HL-60 (cell line): ENCODE measurements around the gene UBXN10.

ENCODE experiments used
- DNase-seq, 2 experiments: peaks; one replicate each; pipeline ENCODE4 v3.0.0-alpha.2; 2010 to 2020; ENCODE audit warnings: low read depth in 1 of 2, low spot score in 1 of 2
- H3K27ac ChIP-seq: fragments of 250-450 bp; sonication (Bioruptor Pico); replicated peaks from 2 replicates; pipeline ENCODE4 v1.5.1; 2020; ENCODE audit warnings: mild to moderate bottlenecking, moderate library complexity
- H3K27me3 ChIP-seq: fragments of 250-450 bp; sonication (Bioruptor Pico); 2 replicates; pipeline ENCODE4 v1.5.1; 2021; ENCODE audit warnings: mild to moderate bottlenecking, moderate library complexity; ENCODE audit not compliant: insufficient read depth, poor library complexity, severe bottlenecking
- H3K4me3 ChIP-seq: replicated peaks from 2 replicates; pipeline ENCODE4 v1.5.1; 2011; ENCODE audit warnings: mild to moderate bottlenecking, control low read depth, low read length; ENCODE audit not compliant: insufficient read depth
- GABPA ChIP-seq: IDR thresholded peaks from 2 replicates; pipeline ENCODE4 v1.6.1; 2012; ENCODE audit warnings: low read depth
- POLR2AphosphoS5 ChIP-seq: IDR thresholded peaks from 2 replicates; pipeline ENCODE4 v1.6.1; 2012; ENCODE audit warnings: low read depth
- SPI1 ChIP-seq: IDR thresholded peaks from 2 replicates; pipeline ENCODE4 v1.6.1; 2012; ENCODE audit warnings: low read depth, mild to moderate bottlenecking, borderline replicate concordance
- TF ChIP-seq, protein P1 (sequence below): IDR thresholded peaks from one replicate; pipeline ENCODE4 v1.5.1; 2011; ENCODE audit warnings: low read length, control low read depth, inconsistent platforms; ENCODE audit not compliant: insufficient read depth
- TF ChIP-seq, protein P2 (sequence below): IDR thresholded peaks from 2 replicates; pipeline ENCODE4 v1.6.1; 2012; ENCODE audit warnings: low read depth; ENCODE audit not compliant: insufficient replicate concordance

UBXN10 gene

DNA sequence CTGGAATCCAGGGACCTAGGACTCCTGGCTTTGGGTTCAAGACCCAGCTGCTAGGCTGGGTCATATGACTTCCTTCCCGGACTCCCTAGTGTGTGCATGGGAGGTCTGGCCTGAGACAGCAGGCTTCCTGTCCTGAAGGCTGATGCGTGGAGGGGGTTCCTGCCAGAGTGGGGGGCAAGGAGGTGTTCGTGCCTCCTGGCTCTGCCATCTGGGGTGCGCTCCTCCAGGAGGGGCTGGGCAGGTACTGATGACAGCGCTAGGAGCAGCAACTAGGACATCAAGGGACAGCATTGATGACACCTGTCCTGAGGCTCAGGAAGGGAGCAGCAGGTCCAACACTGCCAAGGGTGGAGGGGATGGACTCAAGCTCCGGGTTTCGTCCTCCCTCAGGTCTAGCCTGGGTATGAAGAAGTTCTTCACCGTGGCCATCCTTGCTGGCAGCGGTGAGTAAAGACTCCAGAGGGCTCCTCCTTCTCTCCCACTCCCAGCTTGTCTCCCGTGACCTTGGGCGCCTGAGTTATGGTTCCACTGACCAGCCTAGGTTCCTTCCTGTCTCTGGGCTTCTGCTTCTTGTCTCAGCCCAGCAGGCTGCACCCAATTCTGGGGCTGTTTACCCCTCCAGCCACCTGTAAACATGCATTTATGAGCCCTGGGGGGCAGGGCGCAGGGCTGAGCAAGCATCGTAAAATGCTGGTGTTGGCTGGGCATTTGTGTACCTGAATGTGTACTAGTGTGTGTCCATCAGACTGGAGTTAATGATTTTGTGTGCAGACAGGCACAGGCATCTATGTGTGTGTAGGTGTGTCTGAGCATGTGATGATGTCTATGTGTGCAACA is 45.9 kb upstream of the UBXN10 start:
- DNase-seq, result no peak
- Histone ChIP-seq H3K4me3 (no peak overlapping the region), H3K27ac (no peak overlapping the region), H3K27me3 (no peaks in the 10 kb centered on the region)
- TF ChIP-seq, protein P1, sequence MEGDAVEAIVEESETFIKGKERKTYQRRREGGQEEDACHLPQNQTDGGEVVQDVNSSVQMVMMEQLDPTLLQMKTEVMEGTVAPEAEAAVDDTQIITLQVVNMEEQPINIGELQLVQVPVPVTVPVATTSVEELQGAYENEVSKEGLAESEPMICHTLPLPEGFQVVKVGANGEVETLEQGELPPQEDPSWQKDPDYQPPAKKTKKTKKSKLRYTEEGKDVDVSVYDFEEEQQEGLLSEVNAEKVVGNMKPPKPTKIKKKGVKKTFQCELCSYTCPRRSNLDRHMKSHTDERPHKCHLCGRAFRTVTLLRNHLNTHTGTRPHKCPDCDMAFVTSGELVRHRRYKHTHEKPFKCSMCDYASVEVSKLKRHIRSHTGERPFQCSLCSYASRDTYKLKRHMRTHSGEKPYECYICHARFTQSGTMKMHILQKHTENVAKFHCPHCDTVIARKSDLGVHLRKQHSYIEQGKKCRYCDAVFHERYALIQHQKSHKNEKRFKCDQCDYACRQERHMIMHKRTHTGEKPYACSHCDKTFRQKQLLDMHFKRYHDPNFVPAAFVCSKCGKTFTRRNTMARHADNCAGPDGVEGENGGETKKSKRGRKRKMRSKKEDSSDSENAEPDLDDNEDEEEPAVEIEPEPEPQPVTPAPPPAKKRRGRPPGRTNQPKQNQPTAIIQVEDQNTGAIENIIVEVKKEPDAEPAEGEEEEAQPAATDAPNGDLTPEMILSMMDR, result no peak
- TF ChIP-seq SPI1 (no peak), POLR2AphosphoS5 (no peak), GABPA (no peak)
- TF ChIP-seq, protein P2, sequence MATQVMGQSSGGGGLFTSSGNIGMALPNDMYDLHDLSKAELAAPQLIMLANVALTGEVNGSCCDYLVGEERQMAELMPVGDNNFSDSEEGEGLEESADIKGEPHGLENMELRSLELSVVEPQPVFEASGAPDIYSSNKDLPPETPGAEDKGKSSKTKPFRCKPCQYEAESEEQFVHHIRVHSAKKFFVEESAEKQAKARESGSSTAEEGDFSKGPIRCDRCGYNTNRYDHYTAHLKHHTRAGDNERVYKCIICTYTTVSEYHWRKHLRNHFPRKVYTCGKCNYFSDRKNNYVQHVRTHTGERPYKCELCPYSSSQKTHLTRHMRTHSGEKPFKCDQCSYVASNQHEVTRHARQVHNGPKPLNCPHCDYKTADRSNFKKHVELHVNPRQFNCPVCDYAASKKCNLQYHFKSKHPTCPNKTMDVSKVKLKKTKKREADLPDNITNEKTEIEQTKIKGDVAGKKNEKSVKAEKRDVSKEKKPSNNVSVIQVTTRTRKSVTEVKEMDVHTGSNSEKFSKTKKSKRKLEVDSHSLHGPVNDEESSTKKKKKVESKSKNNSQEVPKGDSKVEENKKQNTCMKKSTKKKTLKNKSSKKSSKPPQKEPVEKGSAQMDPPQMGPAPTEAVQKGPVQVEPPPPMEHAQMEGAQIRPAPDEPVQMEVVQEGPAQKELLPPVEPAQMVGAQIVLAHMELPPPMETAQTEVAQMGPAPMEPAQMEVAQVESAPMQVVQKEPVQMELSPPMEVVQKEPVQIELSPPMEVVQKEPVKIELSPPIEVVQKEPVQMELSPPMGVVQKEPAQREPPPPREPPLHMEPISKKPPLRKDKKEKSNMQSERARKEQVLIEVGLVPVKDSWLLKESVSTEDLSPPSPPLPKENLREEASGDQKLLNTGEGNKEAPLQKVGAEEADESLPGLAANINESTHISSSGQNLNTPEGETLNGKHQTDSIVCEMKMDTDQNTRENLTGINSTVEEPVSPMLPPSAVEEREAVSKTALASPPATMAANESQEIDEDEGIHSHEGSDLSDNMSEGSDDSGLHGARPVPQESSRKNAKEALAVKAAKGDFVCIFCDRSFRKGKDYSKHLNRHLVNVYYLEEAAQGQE, result no peak

DNA sequence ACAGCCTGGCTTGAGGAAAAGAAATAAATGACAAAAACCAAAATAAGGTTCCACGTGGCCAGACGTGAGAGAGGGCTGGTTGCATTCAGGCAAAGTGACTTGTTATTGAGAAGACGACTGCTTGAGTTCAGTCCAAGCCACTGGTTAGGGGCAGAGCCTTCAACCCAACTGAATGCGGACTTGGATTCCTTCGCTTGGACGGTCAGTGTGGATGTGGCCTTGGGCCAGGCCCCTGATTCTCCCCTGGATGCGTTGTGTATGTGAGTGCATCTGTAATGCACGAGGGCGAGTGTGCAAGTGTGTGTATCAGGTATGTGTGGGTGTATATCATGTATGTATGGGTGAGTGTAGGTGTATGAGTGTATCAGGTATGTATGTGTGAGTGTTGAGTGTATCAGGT is 44.9 kb upstream of the UBXN10 start:
- Histone ChIP-seq H3K4me3 (no peak overlapping the region), H3K27ac (no peak overlapping the region), H3K27me3 (no peaks in the 10 kb centered on the region)
- no peak for DNase-seq
- TF ChIP-seq SPI1 (no peak), POLR2AphosphoS5 (no peak), GABPA (no peak)
- TF ChIP-seq, protein P1, result no peak

DNA sequence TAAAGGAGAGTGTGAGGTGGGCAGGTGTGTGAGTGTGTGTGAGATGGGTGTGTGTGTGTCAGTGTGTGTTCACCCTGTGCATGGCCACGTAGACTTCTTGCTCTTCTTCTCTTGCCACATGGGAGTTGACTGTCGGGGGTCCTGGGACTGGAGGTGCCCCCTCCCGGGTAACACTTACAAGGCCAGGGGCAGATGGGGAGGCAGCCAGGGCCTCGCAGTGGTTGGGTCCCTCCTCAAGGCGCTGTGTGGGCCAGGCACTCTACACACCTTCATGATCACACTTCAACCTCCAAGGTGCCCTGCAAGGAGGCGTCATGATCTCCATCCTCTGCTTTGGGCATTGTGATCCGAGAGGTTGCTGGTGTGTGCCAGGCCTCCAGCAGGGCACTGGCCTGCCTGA is 44.4 kb upstream of the UBXN10 start:
- no peak overlapping the region for H3K4me3 ChIP-seq
- no peak for DNase-seq
- TF ChIP-seq GABPA (no peak), SPI1 (no peak), POLR2AphosphoS5 (no peak)
- TF ChIP-seq, protein P1, result no peak
- TF ChIP-seq, protein P2, result no peak
- no peak overlapping the region for H3K27ac ChIP-seq
- no peaks in the 10 kb centered on the region for H3K27me3 ChIP-seq
